Stimulated activated CD4-positive, alpha-beta T cell treated with anti-CD3 and anti-CD28 coated beads, Interleukin-4, amount 100 ng/mL, for 4 hours (primary cell): ENCODE measurements around the gene KBTBD8.

Experiments
- DNase-seq, 2 experiments: peaks; one replicate each; pipeline ENCODE4 v3.0.0-alpha.2; 2020

Gene KBTBD8

GRCh38 chr3:66998113-66998903, at the start of gene KBTBD8:
Gene KBTBD8 (plus strand): TSS chr3:66998307. CDS start chr3:66998356, 49 bp downstream.
- peak; percentile 91 to 99 for DNase-seq

- DNase-seq = no peak
Observed at GRCh38 chr3:66948838-66949237, 49.3 kb upstream of the KBTBD8 start.

- no peak for DNase-seq
Observed at GRCh38 chr3:66949898-66950297, 48.2 kb upstream of the KBTBD8 start.

- no peak for DNase-seq
Observed at GRCh38 chr3:66952357-66952756, 45.8 kb upstream of the KBTBD8 start.

- DNase-seq = no peak
Observed at GRCh38 chr3:66953934-66954445, 44.1 kb upstream of the KBTBD8 start.

- no peak for DNase-seq
Observed at GRCh38 chr3:66956742-66957141, 41.4 kb upstream of the KBTBD8 start.

- DNase-seq = no peak
Observed at GRCh38 chr3:66957367-66957766, 40.7 kb upstream of the KBTBD8 start.

GRCh38 chr3:66958067-66958466, 40.0 kb upstream of the KBTBD8 start:
- no peak for DNase-seq

GRCh38 chr3:66962664-66963063, 35.4 kb upstream of the KBTBD8 start:
- no peak for DNase-seq

- no peak for DNase-seq
Observed at GRCh38 chr3:66971245-66971644, 26.9 kb upstream of the KBTBD8 start.

- peak; percentile 47 to 58 for DNase-seq
Observed at GRCh38 chr3:66971891-66972551, 26.1 kb upstream of the KBTBD8 start.

GRCh38 chr3:66980791-66981190, 17.3 kb upstream of the KBTBD8 start:
- DNase-seq = no peak

- no peak for DNase-seq
Observed at GRCh38 chr3:66983101-66983500, 15.0 kb upstream of the KBTBD8 start.

GRCh38 chr3:66985336-66985920, 12.7 kb upstream of the KBTBD8 start:
- DNase-seq = no peak

GRCh38 chr3:66986406-66986805, 11.7 kb upstream of the KBTBD8 start:
- no peak for DNase-seq

GRCh38 chr3:66989241-66989640, 8.9 kb upstream of the KBTBD8 start:
- DNase-seq = no peak

- no peak for DNase-seq
Observed at GRCh38 chr3:66989860-66990696, 8.0 kb upstream of the KBTBD8 start.

GRCh38 chr3:66991459-66991858, 6.6 kb upstream of the KBTBD8 start:
- DNase-seq = no peak

GRCh38 chr3:66993082-66993481, 5.0 kb upstream of the KBTBD8 start:
- no peak for DNase-seq

GRCh38 chr3:66994588-66994987, 3.5 kb upstream of the KBTBD8 start:
- no peak for DNase-seq

GRCh38 chr3:66996696-66997095, 1.4 kb upstream of the KBTBD8 start:
- no peak for DNase-seq

GRCh38 chr3:66997560-66998112, 471 bp upstream of the KBTBD8 start:
- DNase-seq = no peak

- no peak for DNase-seq
Observed at GRCh38 chr3:66998904-66999235, 763 bp downstream of the KBTBD8 start.
